Measurements from ENCODE around the gene EFNA1.

- TF ChIP-seq EZH2 (IDR thresholded peaks at IDR 0.05; ENCODE audit: borderline replicate concordance, low read depth, low read length, severe bottlenecking) = no peak
- TF ChIP-seq CTCF (IDR thresholded peaks at IDR 0.05; ENCODE audit: extremely low read depth in 1 of 2, insufficient read depth in 1 of 2, low read depth in 1 of 2, low read length in 2 of 2) = no peak
- TF ChIP-seq POLR2A (IDR thresholded peaks at IDR 0.05; ENCODE audit: low read depth, low read length) = no peak
- TF ChIP-seq POLR2AphosphoS5 (IDR thresholded peaks at IDR 0.05; ENCODE audit: insufficient read depth, low read depth, low read length) = no peak
These were observed 40.7 kb upstream of the EFNA1 start for GRCh38 chr1:155086856-155087535.
